Mucosa of descending colon (tissue), 3 donors: ENCODE data around the gene SSNA1. TPM values are rescaled to one million over a fixed set of nuclear protein-coding genes. Genes with fewer than 3 reads are reported as not detected.

ENCODE experiments used
- ATAC-seq: fragments of 200-7000 bp; cut with Tn5 transposase; one replicate; pipeline ENCODE4 v1.9.1; 2020; ENCODE audit warnings: mild to moderate bottlenecking, moderate library complexity
- DNase-seq, 3 donors: peaks; one replicate each; pipeline ENCODE4 v3.0.0-alpha.2; 2020
- H3K36me3 ChIP-seq: fragments of 200-600 bp; one replicate; pipeline ENCODE4 v1.8.0; 2021; ENCODE audit warnings: low read depth, mild to moderate bottlenecking
- H3K4me1 ChIP-seq: fragments of 200-600 bp; one replicate; pipeline ENCODE4 v1.8.0; 2021; ENCODE audit warnings: low read depth, mild to moderate bottlenecking
- H3K4me3 ChIP-seq: fragments of 200-600 bp; one replicate; pipeline ENCODE4 v1.8.0; 2021; ENCODE audit warnings: mild to moderate bottlenecking
- H3K9me3 ChIP-seq: fragments of 200-600 bp; one replicate; pipeline ENCODE4 v1.8.0; 2021; ENCODE audit warnings: mild to moderate bottlenecking
- intact Hi-C, 2 donors: fragments of 100-400 bp; cut with DNase I in 1 of 2; cut with micrococcal nuclease in 1 of 2; formaldehyde crosslinking; loops; one replicate each; pipeline versions ENCODE4 v1.11.0 to v1.11.1; 2022; cut with DNase I, micrococcal nuclease
- long read RNA-seq, 2 donors: library from polyadenylated mRNA; unstranded; transcript quantifications; one replicate each; pipeline ENCODE4 v2.0.0, GENCODE V29; 2019 to 2021
- total RNA-seq, 3 donors: library from RNA; stranded (reverse); fragmentation: NEBNext Ultra II Directional in 2 of 3; extraction: Animal tissue kit (Norgen Biotek cat#: 25700) in 2 of 3; gene quantifications; one replicate each; pipeline versions ENCODE4 v1.2.1 to v1.2.4, GENCODE V29; 2021 to 2023
- TF ChIP-seq, protein P1 (sequence below): fragments of 200-600 bp; IDR thresholded peaks from one replicate; pipeline ENCODE4 v1.8.0; 2022; ENCODE audit warnings: antibody characterized with exemption, mild to moderate bottlenecking
- donor health status: DM: no; HTN: no; CAD: no; lungs with moderate emphysema.
- donor health status: DM: no; HTN: no; CAD: no.
- donor health status: DM: no; HTN: yes; CAD: no.

SSNA1 gene, protein sequence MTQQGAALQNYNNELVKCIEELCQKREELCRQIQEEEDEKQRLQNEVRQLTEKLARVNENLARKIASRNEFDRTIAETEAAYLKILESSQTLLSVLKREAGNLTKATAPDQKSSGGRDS
- 10 to 100 TPM; 56.7 to 71.1 (median 64.0) TPM for total RNA-seq
- long read RNA-seq, donor 1, transcript SSNA1-202 (2 exons, 1,170 nt), result major isoform, 55 of 104 reads
- long read RNA-seq, donor 1, transcript SSNA1-201 (3 exons, 896 nt), result minor isoform, 32 of 104 reads
- long read RNA-seq, donor 1, partial matches to known transcripts, result 1 of 104 reads
- long read RNA-seq, donor 1, other reads (novel, unspliced or antisense), result 13 of 104 reads
- long read RNA-seq, donor 2, transcript SSNA1-201 (3 exons, 896 nt), result major isoform, 25 of 37 reads
- long read RNA-seq, donor 2, transcript SSNA1-202 (2 exons, 1,170 nt), result minor isoform, 6 of 37 reads
- long read RNA-seq, donor 2, partial matches to known transcripts, result 0 of 37 reads
- long read RNA-seq, donor 2, other reads (novel, unspliced or antisense), result 3 of 37 reads

DNA sequence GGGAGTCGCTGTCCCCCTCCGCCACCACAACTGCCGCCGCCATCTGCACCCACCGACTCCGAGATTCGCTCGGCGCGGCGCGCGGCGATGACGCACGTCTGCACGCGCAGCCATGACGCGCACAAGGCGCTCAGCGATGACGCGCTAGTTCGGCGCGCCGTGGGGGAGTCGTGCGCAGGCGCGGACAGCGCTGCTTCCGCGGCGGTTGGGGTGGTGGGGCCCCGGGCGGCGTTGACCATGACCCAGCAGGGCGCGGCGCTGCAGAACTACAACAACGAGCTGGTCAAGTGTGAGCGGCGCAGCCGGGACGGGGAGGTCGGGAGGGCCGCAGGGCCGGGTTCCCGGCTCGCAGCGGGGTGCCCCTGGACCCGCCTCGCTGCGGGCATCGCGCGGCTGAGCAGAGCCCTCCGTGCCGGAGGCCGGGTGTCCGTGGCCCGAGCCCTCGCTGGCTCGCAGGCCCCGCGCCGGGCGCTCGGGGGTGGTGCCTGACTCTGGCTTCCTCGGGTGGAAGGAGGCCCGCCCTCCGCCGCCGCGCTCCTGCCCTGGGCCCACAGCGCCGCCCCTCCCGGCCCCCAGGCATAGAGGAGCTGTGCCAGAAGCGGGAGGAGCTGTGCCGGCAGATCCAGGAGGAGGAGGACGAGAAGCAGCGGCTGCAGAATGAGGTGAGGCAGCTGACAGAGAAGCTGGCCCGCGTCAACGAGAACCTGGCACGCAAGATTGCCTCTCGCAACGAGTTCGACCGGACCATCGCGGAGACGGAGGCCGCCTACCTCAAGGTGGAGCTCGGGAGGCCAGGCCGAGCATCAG is at the start of gene SSNA1, which contains the start of gene ANAPC2:
Gene SSNA1 (plus strand): TSS at position 187 of the 807 bp plus-strand sequence. CDS start 51 bp downstream, at position 238.
Gene ANAPC2 (minus strand): TSS at position 71 of the 807 bp plus-strand sequence. CDS start 28 bp downstream, at position 43.
- TF ChIP-seq, protein P1, sequence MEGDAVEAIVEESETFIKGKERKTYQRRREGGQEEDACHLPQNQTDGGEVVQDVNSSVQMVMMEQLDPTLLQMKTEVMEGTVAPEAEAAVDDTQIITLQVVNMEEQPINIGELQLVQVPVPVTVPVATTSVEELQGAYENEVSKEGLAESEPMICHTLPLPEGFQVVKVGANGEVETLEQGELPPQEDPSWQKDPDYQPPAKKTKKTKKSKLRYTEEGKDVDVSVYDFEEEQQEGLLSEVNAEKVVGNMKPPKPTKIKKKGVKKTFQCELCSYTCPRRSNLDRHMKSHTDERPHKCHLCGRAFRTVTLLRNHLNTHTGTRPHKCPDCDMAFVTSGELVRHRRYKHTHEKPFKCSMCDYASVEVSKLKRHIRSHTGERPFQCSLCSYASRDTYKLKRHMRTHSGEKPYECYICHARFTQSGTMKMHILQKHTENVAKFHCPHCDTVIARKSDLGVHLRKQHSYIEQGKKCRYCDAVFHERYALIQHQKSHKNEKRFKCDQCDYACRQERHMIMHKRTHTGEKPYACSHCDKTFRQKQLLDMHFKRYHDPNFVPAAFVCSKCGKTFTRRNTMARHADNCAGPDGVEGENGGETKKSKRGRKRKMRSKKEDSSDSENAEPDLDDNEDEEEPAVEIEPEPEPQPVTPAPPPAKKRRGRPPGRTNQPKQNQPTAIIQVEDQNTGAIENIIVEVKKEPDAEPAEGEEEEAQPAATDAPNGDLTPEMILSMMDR, result no peak
- ATAC-seq, result peak; percentile 90
- Histone ChIP-seq H3K4me1 (peaks cover 43% of the 10 kb centered on the region), H3K4me3 (peak within 1 kb of the TSS; percentile 85), H3K9me3 (no peaks in the 10 kb centered on the region), H3K36me3 (no peaks in the 10 kb centered on the region)
- intact Hi-C loops, result no loop called here
- peak; percentile 94 to 98 (median 95) for DNase-seq

DNA sequence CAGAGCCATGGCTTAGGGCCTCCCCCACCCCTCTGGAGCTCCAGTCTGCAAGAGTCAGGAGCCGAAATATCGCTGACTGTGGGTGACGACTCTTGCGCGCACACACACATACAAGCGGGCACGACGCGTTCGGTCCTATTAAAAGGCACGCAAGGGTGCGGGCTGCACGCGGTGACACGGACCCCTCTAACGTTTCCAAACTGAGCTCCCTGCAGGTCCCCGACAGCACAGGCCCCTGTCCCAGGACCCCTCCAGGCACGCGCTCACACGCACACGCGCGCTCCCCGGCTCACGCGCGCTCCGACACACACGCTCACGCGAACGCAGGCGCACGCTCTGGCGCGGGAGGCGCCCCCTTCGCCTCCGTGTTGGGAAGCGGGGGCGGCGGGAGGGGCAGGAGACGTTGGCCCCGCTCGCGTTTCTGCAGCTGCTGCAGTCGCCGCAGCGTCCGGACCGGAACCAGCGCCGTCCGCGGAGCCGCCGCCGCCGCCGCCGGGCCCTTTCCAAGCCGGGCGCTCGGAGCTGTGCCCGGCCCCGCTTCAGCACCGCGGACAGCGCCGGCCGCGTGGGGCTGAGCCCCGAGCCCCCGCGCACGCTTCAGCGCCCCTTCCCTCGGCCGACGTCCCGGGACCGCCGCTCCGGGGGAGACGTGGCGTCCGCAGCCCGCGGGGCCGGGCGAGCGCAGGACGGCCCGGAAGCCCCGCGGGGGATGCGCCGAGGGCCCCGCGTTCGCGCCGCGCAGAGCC is 49.6 kb upstream of the SSNA1 start, which contains the start of gene GRIN1:
Gene GRIN1 (plus strand): TSS at position 433 of the 746 bp plus-strand sequence. CDS start 333 bp downstream, outside the sequence.
- Histone ChIP-seq H3K36me3 (no peaks in the 10 kb centered on the region), H3K4me3 (no peak within 1 kb of the TSS), H3K4me1 (no peaks in the 10 kb centered on the region), H3K9me3 (no peaks in the 10 kb centered on the region)
- ATAC-seq (peak; percentile 46), DNase-seq (peak in 1 of 3 donors; percentile 34)
- TF ChIP-seq, protein P1, result no peak
- intact Hi-C loops, result no loop called here

DNA sequence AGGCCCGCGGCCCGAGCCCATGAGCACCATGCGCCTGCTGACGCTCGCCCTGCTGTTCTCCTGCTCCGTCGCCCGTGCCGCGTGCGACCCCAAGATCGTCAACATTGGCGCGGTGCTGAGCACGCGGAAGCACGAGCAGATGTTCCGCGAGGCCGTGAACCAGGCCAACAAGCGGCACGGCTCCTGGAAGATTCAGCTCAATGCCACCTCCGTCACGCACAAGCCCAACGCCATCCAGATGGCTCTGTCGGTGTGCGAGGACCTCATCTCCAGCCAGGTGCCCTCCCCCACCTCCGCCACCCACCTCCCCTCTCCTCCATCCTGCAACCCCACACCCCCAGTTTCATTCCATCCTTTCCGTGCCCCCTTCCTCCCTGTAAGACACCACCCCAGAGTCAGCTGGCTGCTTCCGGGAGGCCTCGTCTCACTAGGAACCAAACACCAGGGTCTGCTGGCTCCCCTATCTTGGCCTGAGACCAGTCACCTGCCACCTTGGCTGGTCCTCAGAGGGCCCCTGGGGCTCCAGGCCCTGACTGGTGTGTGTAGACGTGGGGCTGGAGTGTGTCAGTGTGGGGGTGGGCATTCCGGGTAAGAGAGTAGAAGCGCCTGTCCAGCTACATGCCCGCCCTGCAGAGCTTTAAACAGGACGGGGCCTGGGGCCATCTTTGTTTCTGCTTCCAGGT is 48.9 kb upstream of the SSNA1 start:
- intact Hi-C loops, result no loop called here
- TF ChIP-seq, protein P1, result no peak

DNA sequence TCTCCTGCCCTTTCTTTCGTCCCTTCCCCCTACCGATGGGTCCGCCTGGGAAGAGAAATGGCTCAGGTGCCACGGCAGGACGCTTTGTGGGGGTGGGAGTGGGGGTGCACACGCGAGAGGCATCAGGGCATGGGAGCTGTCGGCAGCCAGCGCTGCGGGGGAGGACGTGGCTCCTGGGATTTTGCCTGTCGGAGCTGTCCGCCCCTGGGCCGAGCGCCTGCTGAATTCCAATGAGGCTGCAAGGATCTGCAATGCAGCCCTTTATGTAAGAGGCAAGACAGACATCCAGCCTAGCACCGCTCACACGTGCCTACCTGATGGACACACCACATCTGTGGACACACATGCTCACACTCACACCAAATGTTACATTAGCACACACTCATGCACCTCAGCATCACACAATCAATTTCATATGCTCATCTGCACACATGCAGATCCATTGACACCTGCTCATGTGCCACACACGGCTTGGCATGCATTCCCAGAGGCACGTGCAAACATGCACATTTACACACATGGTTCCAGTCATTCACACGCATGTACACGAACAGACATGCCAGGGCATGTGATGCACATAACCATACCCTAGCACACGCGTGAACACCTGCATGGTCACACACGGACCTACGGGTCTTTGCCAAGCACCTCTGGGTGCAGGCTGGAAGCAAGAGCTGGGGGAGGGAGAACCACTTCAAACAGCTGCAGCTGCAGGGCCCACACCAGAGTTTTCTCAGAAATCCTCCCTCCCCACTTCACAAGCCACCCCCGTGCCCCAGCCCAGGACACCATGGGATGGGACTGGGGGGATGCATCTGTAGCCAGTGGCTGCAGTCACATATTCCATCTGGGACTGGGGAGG is 48.1 kb upstream of the SSNA1 start:
- Histone ChIP-seq H3K4me3 (no peak overlapping the region), H3K36me3 (no peaks in the 10 kb centered on the region), H3K4me1 (no peaks in the 10 kb centered on the region), H3K9me3 (no peaks in the 10 kb centered on the region)
- intact Hi-C loops, result no loop called here
- DNase-seq, result no peak
- no peak for ATAC-seq
- TF ChIP-seq, protein P1, result no peak

More for the DNA sequence above, 48.9 kb upstream of the SSNA1 start:
- DNase-seq, result no peak
- no peaks in the 10 kb centered on the region for H3K36me3 ChIP-seq
- no peak overlapping the region for H3K4me3 ChIP-seq
- no peak for ATAC-seq
- no peaks in the 10 kb centered on the region for H3K9me3 ChIP-seq
- no peaks in the 10 kb centered on the region for H3K4me1 ChIP-seq
